Endothelial cell of umbilical vein (primary cell): ENCODE data around the gene KLHL18.

Experiments used
- GATA2 ChIP-seq: IDR thresholded peaks from 2 replicates; pipeline ENCODE4 v1.7.0; 2011; ENCODE audit warnings: low read depth, mild to moderate bottlenecking, moderate library complexity, mixed read lengths, low read length; ENCODE audit not compliant: insufficient read length, insufficient read depth
- POLR2A ChIP-seq: IDR thresholded peaks from 2 replicates; pipeline ENCODE4 v1.6.1; 2012; ENCODE audit warnings: low read depth, mild to moderate bottlenecking, control low read depth, low read length

DNA sequence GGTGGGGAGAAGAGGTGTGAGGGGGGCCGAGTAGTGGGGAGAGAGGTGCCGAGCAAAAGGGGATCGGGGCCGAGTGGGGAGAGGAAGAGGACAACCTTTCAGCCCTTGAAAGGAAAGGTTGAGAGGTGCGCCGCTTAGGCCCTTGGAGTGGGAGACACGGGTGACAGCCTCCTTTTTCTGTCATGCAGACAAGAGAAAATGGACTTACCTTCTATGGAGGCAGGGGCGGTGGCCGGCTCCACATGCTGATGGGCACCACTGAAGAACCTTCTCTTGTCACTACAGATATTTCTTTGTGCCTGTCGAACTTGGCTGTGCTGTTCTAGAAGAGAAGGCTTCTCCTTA lies 421 bp downstream of the KLHL18 start:
- no peak for TF ChIP-seq POLR2A
- TF ChIP-seq GATA2: no peak
